K562 (cell line): ENCODE data around the gene TRIP6. TPM values are rescaled to one million over a fixed set of nuclear protein-coding genes. Genes with fewer than 3 reads are reported as not detected.

Experiments used
- BHLHE40 ChIP-seq: IDR thresholded peaks from 2 replicates; pipeline ENCODE4 v1.6.1; 2011; ENCODE audit warnings: low read length, improper control_type of control experiment
- EZH2 ChIP-seq: IDR thresholded peaks from 2 replicates; pipeline ENCODE4 v1.6.1; 2012; ENCODE audit warnings: low read depth, mild to moderate bottlenecking, inconsistent platforms, low read length, borderline replicate concordance
- FOXA3 ChIP-seq, 2 experiments: fragments of 450-650 bp in 1 of 2; sonication (generic) in 1 of 2; formaldehyde crosslinking; IDR thresholded peaks in 1 of 2; conservative IDR thresholded peaks in 1 of 2; 2 replicates each; pipeline versions ENCODE4 v1.4.0 to v1.8.0; 2020 to 2022; ENCODE audit warnings: mild to moderate bottlenecking in 2 of 2, missing genetic modification reagents in 1 of 2
- HLTF ChIP-seq: fragments of 450-650 bp; IDR thresholded peaks from 2 replicates; pipeline ENCODE4 v1.6.1; 2016
- KLF16 ChIP-seq: IDR thresholded peaks from 2 replicates; pipeline ENCODE4 v1.6.1; 2016; ENCODE audit warnings: antibody characterized with exemption
- PCBP1 ChIP-seq: fragments of 200-400 bp; formaldehyde crosslinking; IDR thresholded peaks from 2 replicates; pipeline ENCODE4 v1.6.1; 2018; ENCODE audit warnings: mild to moderate bottlenecking, low read depth, low read length; ENCODE audit not compliant: poor library complexity, severe bottlenecking
- POLR2G ChIP-seq: fragments of 200-400 bp; formaldehyde crosslinking; IDR thresholded peaks from 2 replicates; pipeline ENCODE4 v1.6.1; 2017; ENCODE audit warnings: low read depth, mild to moderate bottlenecking, antibody characterized with exemption, low read length, moderate library complexity
- RAD21 ChIP-seq, 2 experiments: fragments of 250-450 bp in 1 of 2; fragments of 450-650 bp in 1 of 2; sonication (Bioruptor Pico) in 1 of 2; formaldehyde crosslinking in 1 of 2; IDR thresholded peaks in 1 of 2; conservative IDR thresholded peaks in 1 of 2; 2 replicates each; pipeline versions ENCODE4 v1.4.0 to v1.8.0; 2020 to 2022; ENCODE audit warnings: mild to moderate bottlenecking in 2 of 2, moderate library complexity in 1 of 2
- SAP30 ChIP-seq: fragments of 200-600 bp; sonication (generic); IDR thresholded peaks from 2 replicates; pipeline ENCODE4 v1.6.1; 2012; ENCODE audit warnings: borderline replicate concordance, low read depth, mild to moderate bottlenecking, moderate library complexity, low read length, control low read depth, inconsistent platforms; ENCODE audit not compliant: insufficient read depth, poor library complexity, severe bottlenecking
- TBP ChIP-seq: optimal IDR thresholded peaks from 2 replicates; pipeline ENCODE3; 2011; ENCODE audit warnings: low read depth, low read length, improper control_type of control experiment
- ZNF76 ChIP-seq: fragments of 250-450 bp; sonication (Bioruptor Pico); IDR thresholded peaks from 2 replicates; pipeline ENCODE4 v1.4.0; 2020; ENCODE audit warnings: mild to moderate bottlenecking, moderate library complexity, borderline replicate concordance
- polyA plus RNA-seq, 8 experiments: library from polyadenylated mRNA; depleted of rRNA in 4 of 8; stranded (reverse) in 5 of 8; unstranded in 3 of 8; fragments of >200 nt; fragmentation: Nextera tagmentation in 2 of 8; fragmentation: Illumina TruSeq in 1 of 8; extraction: Ambion mirVana in 2 of 8; extraction: Trizol in 1 of 8; gene quantifications; 2 replicates each; pipeline versions ENCODE4 v1.2.1 to v1.2.3, GENCODE V29; 2011 to 2014; ENCODE audit warnings: inconsistent platforms in 1 of 8, missing spikeins in 1 of 8
- total RNA-seq, 7 experiments: library from RNA; depleted of rRNA in 6 of 7; stranded (reverse); fragments of >200 nt in 6 of 7; fragmentation: Illumina TruSeq in 2 of 7; extraction: Trizol in 2 of 7; gene quantifications; 2 replicates each; pipeline versions ENCODE4 v1.2.1 to v1.2.3, GENCODE V29; 2011 to 2021; ENCODE audit warnings: low replicate concordance in 1 of 7
- TF ChIP-seq, protein P1 (sequence below), 2 experiments: fragments of 450-650 bp in 1 of 2; sonication (generic) in 1 of 2; formaldehyde crosslinking in 1 of 2; IDR thresholded peaks; 2 replicates each; pipeline versions ENCODE4 v1.7.1 to v1.9.0; 2016 to 2022; ENCODE audit warnings: inconsistent platforms in 1 of 2, mild to moderate bottlenecking in 1 of 2, missing genetic modification reagents in 1 of 2
- TF ChIP-seq, protein P2 (sequence below): fragments of 250-450 bp; sonication (Bioruptor Pico); IDR thresholded peaks from 2 replicates; pipeline ENCODE4 v1.4.0; 2020; ENCODE audit warnings: mild to moderate bottlenecking, moderate library complexity

Gene TRIP6
- total and polyA plus RNA-seq, 9 of the 15 experiments (the other 6 are each of a cell fraction or from before 2014, with no cell fraction given), result 5.9 to 141 (median 54.0) TPM

DNA sequence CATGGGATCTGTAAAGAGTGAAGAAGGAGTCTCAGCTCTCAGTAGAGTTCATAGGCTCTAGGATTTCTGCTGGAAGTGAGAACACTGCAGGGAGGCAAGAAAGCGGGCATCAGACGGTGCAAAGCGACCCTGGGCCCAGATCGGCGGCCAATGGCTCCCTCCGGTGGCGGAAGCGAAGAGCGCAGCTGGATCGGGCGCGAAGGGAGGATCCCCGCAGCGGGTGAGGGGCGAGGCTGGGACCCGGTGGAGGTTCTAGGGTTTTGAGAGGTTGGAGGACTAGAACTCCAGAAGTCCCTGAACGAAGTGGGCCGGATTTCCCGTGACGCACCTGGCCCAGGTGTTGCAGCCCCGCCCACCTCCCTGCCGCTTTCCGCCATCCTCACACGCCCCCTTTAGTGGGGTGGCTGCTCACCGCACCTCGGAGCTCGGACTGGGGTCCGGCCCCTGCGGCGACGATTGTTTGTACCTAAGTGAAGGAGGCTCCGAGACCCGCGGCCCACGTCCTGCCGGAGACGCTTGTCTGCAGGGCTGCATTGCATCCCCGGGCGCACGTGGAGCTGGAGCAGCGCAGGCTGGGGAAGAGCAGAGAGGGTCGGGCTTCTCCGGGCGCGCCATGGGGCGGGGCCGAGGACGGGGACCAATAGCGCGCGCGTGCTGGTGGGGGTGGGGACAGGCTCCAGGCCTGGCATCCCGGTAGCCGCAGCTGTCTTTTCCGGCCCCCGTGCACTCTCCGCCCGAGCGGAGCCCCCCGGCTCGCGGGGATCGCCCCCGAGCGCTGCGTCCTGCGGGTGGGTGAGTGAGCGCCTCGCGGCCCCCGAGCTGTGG, 14.9 kb upstream of the TRIP6 start, which contains the start of gene SLC12A9 (continued):
- TF ChIP-seq, protein P1, sequence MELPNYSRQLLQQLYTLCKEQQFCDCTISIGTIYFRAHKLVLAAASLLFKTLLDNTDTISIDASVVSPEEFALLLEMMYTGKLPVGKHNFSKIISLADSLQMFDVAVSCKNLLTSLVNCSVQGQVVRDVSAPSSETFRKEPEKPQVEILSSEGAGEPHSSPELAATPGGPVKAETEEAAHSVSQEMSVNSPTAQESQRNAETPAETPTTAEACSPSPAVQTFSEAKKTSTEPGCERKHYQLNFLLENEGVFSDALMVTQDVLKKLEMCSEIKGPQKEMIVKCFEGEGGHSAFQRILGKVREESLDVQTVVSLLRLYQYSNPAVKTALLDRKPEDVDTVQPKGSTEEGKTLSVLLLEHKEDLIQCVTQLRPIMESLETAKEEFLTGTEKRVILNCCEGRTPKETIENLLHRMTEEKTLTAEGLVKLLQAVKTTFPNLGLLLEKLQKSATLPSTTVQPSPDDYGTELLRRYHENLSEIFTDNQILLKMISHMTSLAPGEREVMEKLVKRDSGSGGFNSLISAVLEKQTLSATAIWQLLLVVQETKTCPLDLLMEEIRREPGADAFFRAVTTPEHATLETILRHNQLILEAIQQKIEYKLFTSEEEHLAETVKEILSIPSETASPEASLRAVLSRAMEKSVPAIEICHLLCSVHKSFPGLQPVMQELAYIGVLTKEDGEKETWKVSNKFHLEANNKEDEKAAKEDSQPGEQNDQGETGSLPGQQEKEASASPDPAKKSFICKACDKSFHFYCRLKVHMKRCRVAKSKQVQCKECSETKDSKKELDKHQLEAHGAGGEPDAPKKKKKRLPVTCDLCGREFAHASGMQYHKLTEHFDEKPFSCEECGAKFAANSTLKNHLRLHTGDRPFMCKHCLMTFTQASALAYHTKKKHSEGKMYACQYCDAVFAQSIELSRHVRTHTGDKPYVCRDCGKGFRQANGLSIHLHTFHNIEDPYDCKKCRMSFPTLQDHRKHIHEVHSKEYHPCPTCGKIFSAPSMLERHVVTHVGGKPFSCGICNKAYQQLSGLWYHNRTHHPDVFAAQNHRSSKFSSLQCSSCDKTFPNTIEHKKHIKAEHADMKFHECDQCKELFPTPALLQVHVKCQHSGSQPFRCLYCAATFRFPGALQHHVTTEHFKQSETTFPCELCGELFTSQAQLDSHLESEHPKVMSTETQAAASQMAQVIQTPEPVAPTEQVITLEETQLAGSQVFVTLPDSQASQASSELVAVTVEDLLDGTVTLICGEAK (IDR thresholded peaks at IDR 0.05), result 0 out of 2 replicates have a peak, but pooled peaks have one; percentile 7
- TF ChIP-seq, protein P1 (CRISPR knock-in tag; IDR thresholded peaks at IDR 0.05), result no peak
- TF ChIP-seq RAD21 (CRISPR knock-in tag; conservative IDR thresholded peaks at IDR 0.05 in 1 of 2, IDR thresholded peaks at IDR 0.05 in 1 of 2), result peak; percentile 98
- peak; percentile 82 for TF ChIP-seq ZNF76 (CRISPR knock-in tag)
- no peak; the same call in 1 of the 2 replicates for TF ChIP-seq HLTF
- TF ChIP-seq FOXA3 (CRISPR knock-in tag; conservative IDR thresholded peaks at IDR 0.05 in 1 of 2, IDR thresholded peaks at IDR 0.05 in 1 of 2), result 0 out of 4 replicates have a peak, but pooled peaks of 1 of the 2 experiments have one; percentile 62
- TF ChIP-seq KLF16, result peak; percentile 22; the same call in 1 of the 2 replicates
- TF ChIP-seq POLR2G, result peak; percentile 84
- TF ChIP-seq EZH2, result no peak
- TF ChIP-seq SAP30, result peak; percentile 99
- TF ChIP-seq TBP, result peak; percentile 31
- TF ChIP-seq BHLHE40, result peak; percentile 82
- TF ChIP-seq PCBP1, result peak; percentile 82
- TF ChIP-seq, protein P2, sequence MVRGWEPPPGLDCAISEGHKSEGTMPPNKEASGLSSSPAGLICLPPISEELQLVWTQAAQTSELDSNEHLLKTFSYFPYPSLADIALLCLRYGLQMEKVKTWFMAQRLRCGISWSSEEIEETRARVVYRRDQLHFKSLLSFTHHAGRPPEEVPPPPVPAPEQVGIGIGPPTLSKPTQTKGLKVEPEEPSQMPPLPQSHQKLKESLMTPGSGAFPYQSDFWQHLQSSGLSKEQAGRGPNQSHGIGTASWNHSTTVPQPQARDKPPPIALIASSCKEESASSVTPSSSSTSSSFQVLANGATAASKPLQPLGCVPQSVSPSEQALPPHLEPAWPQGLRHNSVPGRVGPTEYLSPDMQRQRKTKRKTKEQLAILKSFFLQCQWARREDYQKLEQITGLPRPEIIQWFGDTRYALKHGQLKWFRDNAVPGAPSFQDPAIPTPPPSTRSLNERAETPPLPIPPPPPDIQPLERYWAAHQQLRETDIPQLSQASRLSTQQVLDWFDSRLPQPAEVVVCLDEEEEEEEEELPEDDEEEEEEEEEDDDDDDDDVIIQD (CRISPR knock-in tag), result peak; percentile 43; the same call in 1 of the 2 replicates
